A549 (cell line): ENCODE measurements around the gene AEBP1. TPM values are rescaled to one million over a fixed set of nuclear protein-coding genes. Genes with fewer than 3 reads are reported as not detected.
"Not testable (repeated sequence)": the region's sequence is repeated elsewhere in the genome, so short reads cannot be mapped to it uniquely, and the experiment has no call there.

Experiments used
- ATAC-seq, 2 experiments: fragments of 200-7000 bp in 1 of 2; fragments of >200 bp in 1 of 2; cut with Nextera tagmentation in 1 of 2; cut with Tn5 transposase in 1 of 2; 3 replicates each; pipeline versions ENCODE4 v1.8.0 to v1.9.1; 2018 to 2020; ENCODE audit warnings: mild to moderate bottlenecking in 1 of 2, moderate library complexity in 1 of 2
- CTCF ChIA-PET: fragments of 300-600 bp; sonication (Branson Sonifier 250); formaldehyde crosslinking; extraction: SDS; loops from one replicate; lab custom pipeline; 2021; ENCODE audit warnings: antibody characterized with exemption, inconsistent platforms; lab: Yijun Ruan, JAX
- POLR2A ChIA-PET: fragments of 350-600 bp; formaldehyde crosslinking; extraction: SDS; loops from one replicate; lab custom pipeline; 2021; ENCODE audit warnings: antibody characterized with exemption, inconsistent platforms; lab: Yijun Ruan, JAX
- DNase-seq, 2 experiments: peaks; one replicate each; pipeline versions ENCODE4 v3.0.0 to v3.0.0-alpha.2; 2011 to 2016; ENCODE audit warnings: low read depth in 1 of 2, low spot score in 1 of 2
- FAIRE-seq: peaks from 2 replicates; lab custom pipeline; 2011; peaks lifted over from hg19 to GRCh38; lab: Jason Lieb, UNC
- H3K27ac ChIP-seq, 2 experiments: fragments of >200 bp; sonication (Bioruptor Twin); formaldehyde crosslinking; 3 replicates each; pipeline ENCODE4 v1.5.1; 2016 to 2017
- H3K4me1 ChIP-seq: fragments of >200 bp; sonication (Bioruptor Twin); formaldehyde crosslinking; 3 replicates; pipeline ENCODE4 v1.6.1; 2016
- H3K4me2 ChIP-seq: fragments of >200 bp; sonication (Bioruptor Twin); formaldehyde crosslinking; 3 replicates; pipeline ENCODE4 v1.6.1; 2016
- H3K4me3 ChIP-seq: fragments of >200 bp; sonication (Bioruptor Twin); formaldehyde crosslinking; 3 replicates; pipeline ENCODE4 v1.5.1; 2016
- H3K9me3 ChIP-seq: fragments of >200 bp; sonication (Bioruptor Twin); formaldehyde crosslinking; 3 replicates; pipeline ENCODE4 v1.6.1; 2016
- EHMT2 ChIP-seq: fragments of 200-600 bp; sonication (generic); IDR thresholded peaks from 2 replicates; pipeline ENCODE4 v1.6.1; 2016; ENCODE audit warnings: antibody characterized with exemption, low read depth, mild to moderate bottlenecking, moderate library complexity
- ESRRA ChIP-seq: fragments of 150-350 bp; IDR thresholded peaks from 2 replicates; pipeline ENCODE4 v1.6.1; 2014; ENCODE audit warnings: mild to moderate bottlenecking, low read length, borderline replicate concordance
- FOSL2 ChIP-seq, 2 experiments: fragments of 450-650 bp in 1 of 2; fragments of >200 bp in 1 of 2; sonication (Bioruptor Twin) in 1 of 2; formaldehyde crosslinking; IDR thresholded peaks; 2 replicates each; pipeline versions ENCODE4 v1.5.0 to v1.6.1; 2016 to 2020; ENCODE audit warnings: mild to moderate bottlenecking in 1 of 2, moderate library complexity in 1 of 2
- FOXS1 ChIP-seq: fragments of 250-450 bp; sonication (Bioruptor Pico); IDR thresholded peaks from 2 replicates; pipeline ENCODE4 v1.5.0; 2020; ENCODE audit warnings: mild to moderate bottlenecking, moderate library complexity
- HOXA7 ChIP-seq: fragments of 250-450 bp; sonication (Bioruptor Pico); IDR thresholded peaks from 2 replicates; pipeline ENCODE4 v1.5.0; 2020; ENCODE audit warnings: mild to moderate bottlenecking, moderate library complexity
- HOXB5 ChIP-seq: fragments of 250-450 bp; sonication (Bioruptor Pico); IDR thresholded peaks from 2 replicates; pipeline ENCODE4 v1.5.0; 2020; ENCODE audit warnings: mild to moderate bottlenecking, moderate library complexity
- JUN ChIP-seq, 2 experiments: fragments of >200 bp; sonication (Bioruptor Twin); formaldehyde crosslinking; IDR thresholded peaks; 2 replicates in 1 of 2; 3 replicates in 1 of 2; pipeline ENCODE4 v1.6.1; 2016 to 2017
- KDM5A ChIP-seq: fragments of 200-600 bp; sonication (generic); IDR thresholded peaks from 2 replicates; pipeline ENCODE4 v1.6.1; 2016; ENCODE audit warnings: antibody characterized with exemption, mild to moderate bottlenecking
- MAFK ChIP-seq: fragments of 450-650 bp; IDR thresholded peaks from 2 replicates; pipeline ENCODE4 v1.6.1; 2014; ENCODE audit not compliant: partially characterized antibody
- MYC ChIP-seq: IDR thresholded peaks from 2 replicates; pipeline ENCODE4 v1.6.1; 2012; ENCODE audit warnings: mild to moderate bottlenecking, inconsistent platforms, low read length, improper control_type of control experiment, borderline replicate concordance
- NPAS2 ChIP-seq: fragments of 250-450 bp; sonication (Bioruptor Pico); IDR thresholded peaks from 2 replicates; pipeline ENCODE4 v1.8.0; 2022; ENCODE audit warnings: mild to moderate bottlenecking, moderate library complexity, borderline replicate concordance
- NR3C1 ChIP-seq: fragments of >200 bp; sonication (Bioruptor Twin); formaldehyde crosslinking; IDR thresholded peaks from 3 replicates; pipeline ENCODE4 v1.6.1; 2017
- POLR2A ChIP-seq: IDR thresholded peaks from 2 replicates; pipeline ENCODE4 v1.6.1; 2012; ENCODE audit warnings: mild to moderate bottlenecking, low read length
- RAD21 ChIP-seq, 2 experiments: fragments of >200 bp in 1 of 2; sonication (Bioruptor Twin) in 1 of 2; formaldehyde crosslinking in 1 of 2; IDR thresholded peaks in 1 of 2; conservative IDR thresholded peaks in 1 of 2; 2 replicates in 1 of 2; 3 replicates in 1 of 2; pipeline ENCODE4 v1.6.1; 2012 to 2018; ENCODE audit warnings: inconsistent platforms in 1 of 2
- SMC3 ChIP-seq: fragments of >200 bp; sonication (Bioruptor Twin); formaldehyde crosslinking; IDR thresholded peaks from 3 replicates; pipeline ENCODE4 v1.6.1; 2018; ENCODE audit warnings: inconsistent platforms
- ZC3H11A ChIP-seq: fragments of 450-650 bp; IDR thresholded peaks from 2 replicates; pipeline ENCODE4 v1.6.1; 2014; ENCODE audit warnings: antibody characterized with exemption, mild to moderate bottlenecking
- ZSCAN20 ChIP-seq: fragments of 250-450 bp; sonication (Bioruptor Pico); IDR thresholded peaks from 2 replicates; pipeline ENCODE4 v1.8.0; 2022; ENCODE audit warnings: mild to moderate bottlenecking, moderate library complexity
- WGBS: methylation state at CpG from one replicate; pipeline ENCODE4 v1.1.6; 2017; ENCODE audit errors: missing lambda C conversion rate; 5-methylcytosine and 5-hydroxymethylcytosine counted together
- polyA plus RNA-seq, 4 experiments: library from polyadenylated mRNA; depleted of rRNA in 3 of 4; stranded (reverse); fragments of >200 nt; fragmentation: RNase III in 1 of 4; extraction: RNeasy Plus Mini Kit Qiagen cat#74134 plus additional on column Dnase treatment in 1 of 4; gene quantifications; 2 replicates in 3 of 4; 3 replicates in 1 of 4; pipeline ENCODE4 v1.2.3, GENCODE V29; 2011 to 2017
- TF ChIP-seq, protein P1 (sequence below): fragments of >200 bp; sonication (Bioruptor Twin); formaldehyde crosslinking; IDR thresholded peaks from 3 replicates; pipeline ENCODE4 v1.6.1; 2016
- TF ChIP-seq, protein P2 (sequence below): fragments of 150-350 bp; IDR thresholded peaks from 2 replicates; pipeline ENCODE4 v1.6.1; 2014; ENCODE audit warnings: low read depth, mild to moderate bottlenecking, low read length
- TF ChIP-seq, protein P3 (sequence below): fragments of 450-650 bp; IDR thresholded peaks from 2 replicates; pipeline ENCODE4 v1.6.1; 2014; ENCODE audit warnings: antibody characterized with exemption
- TF ChIP-seq, protein P4 (sequence below): IDR thresholded peaks from 2 replicates; pipeline ENCODE4 v1.6.1; 2012
- TF ChIP-seq, protein P5 (sequence below): fragments of >200 bp; sonication (Bioruptor Twin); formaldehyde crosslinking; IDR thresholded peaks from 3 replicates; pipeline ENCODE4 v1.5.1; 2016
- TF ChIP-seq, protein P6 (sequence below): fragments of 250-450 bp; sonication (Bioruptor Pico); IDR thresholded peaks from 2 replicates; pipeline ENCODE4 v1.5.0; 2020; ENCODE audit warnings: low read depth, mild to moderate bottlenecking, moderate library complexity

The AEBP1 gene
- polyA plus RNA-seq, 2 of the 4 experiments (the other 2 are of a cell fraction) = not detected

DNA sequence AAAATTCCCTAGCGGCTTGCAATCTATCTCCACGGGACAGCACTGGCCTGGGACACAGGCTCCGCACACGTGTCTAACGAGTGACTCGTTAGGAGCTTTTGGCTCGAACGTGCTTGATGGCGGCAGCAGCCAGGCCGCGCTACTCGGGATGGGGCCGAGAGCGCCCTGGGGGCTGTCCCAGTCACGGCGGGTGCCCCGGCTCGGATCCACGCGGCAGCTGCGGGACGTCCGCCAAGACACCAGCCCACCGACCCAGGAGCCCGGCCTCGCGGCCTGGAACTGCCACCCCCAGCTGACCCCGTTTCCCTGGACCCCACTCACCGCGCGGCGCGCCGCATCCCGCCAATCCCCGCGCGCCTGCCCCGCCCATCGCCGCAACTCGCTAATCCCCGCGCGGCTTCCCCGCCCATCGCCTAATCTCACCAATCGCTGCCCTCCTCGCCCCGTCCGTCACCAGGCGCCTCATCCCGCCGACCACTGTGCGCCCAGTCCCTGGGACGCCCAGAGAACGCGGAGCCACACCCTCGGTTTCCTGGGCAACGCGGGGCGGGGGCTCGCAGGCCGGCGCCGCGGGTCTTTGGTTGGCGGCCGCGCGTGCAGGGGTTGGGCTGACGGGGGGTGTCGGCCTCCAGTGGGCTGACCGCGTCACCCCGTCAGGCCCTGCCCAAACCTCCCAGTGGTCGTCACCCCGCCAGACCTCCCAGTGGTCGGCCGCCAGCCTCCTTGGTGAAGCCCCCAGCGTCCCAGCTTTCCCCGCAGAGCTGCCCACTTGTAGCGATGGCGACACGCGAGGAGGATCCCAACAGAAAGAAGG, 19.3 kb downstream of the AEBP1 start, which contains the start of gene POLD2 (continued):
- TF ChIP-seq FOSL2 (IDR thresholded peaks at IDR 0.05) (no peak), FOSL2 (CRISPR knock-in tag; IDR thresholded peaks at IDR 0.05) (no peak), HOXA7 (no peak), ZSCAN20 (CRISPR knock-in tag) (no peak), ZC3H11A (no peak)
- TF ChIP-seq, all 56 proteins: peak for 14

DNA sequence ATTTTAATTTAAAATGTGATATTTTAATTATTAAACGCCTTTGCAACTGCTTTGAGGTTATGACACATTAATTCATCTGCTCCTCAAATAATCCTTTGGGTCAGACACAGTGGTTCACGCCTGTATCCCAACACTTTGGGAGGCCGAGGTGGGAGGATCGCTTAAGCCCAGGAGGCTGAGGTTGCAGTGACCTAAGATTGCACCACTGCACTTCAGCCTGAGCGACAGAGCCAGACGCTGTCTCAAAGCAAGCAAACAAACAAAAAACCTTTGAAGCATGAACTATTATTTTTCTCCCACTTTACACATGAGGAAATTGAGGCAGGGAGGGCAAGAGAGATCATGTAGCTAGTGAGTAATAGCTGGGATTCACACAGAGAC, 20.7 kb downstream of the AEBP1 start:
- TF ChIP-seq, protein P1, sequence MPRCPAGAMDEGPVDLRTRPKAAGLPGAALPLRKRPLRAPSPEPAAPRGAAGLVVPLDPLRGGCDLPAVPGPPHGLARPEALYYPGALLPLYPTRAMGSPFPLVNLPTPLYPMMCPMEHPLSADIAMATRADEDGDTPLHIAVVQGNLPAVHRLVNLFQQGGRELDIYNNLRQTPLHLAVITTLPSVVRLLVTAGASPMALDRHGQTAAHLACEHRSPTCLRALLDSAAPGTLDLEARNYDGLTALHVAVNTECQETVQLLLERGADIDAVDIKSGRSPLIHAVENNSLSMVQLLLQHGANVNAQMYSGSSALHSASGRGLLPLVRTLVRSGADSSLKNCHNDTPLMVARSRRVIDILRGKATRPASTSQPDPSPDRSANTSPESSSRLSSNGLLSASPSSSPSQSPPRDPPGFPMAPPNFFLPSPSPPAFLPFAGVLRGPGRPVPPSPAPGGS = no peak
- TF ChIP-seq HOXB5 (no peak), KDM5A (no peak)
- TF ChIP-seq, protein P2, sequence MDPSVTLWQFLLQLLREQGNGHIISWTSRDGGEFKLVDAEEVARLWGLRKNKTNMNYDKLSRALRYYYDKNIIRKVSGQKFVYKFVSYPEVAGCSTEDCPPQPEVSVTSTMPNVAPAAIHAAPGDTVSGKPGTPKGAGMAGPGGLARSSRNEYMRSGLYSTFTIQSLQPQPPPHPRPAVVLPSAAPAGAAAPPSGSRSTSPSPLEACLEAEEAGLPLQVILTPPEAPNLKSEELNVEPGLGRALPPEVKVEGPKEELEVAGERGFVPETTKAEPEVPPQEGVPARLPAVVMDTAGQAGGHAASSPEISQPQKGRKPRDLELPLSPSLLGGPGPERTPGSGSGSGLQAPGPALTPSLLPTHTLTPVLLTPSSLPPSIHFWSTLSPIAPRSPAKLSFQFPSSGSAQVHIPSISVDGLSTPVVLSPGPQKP = no peak
- DNase-seq (no peak), ATAC-seq (no peak), FAIRE-seq (no peak)
- WGBS = 85% methylated on average over 6 of the region's 6 CpGs
- Histone ChIP-seq H3K27ac (no peak overlapping the region), H3K4me2 (peak overlapping the region; percentile 100; the same call in 1 of the 3 replicates), H3K4me3 (no peak overlapping the region), H3K4me1 (peaks cover 16% of the 10 kb centered on the region), H3K9me3 (no peaks in the 10 kb centered on the region)
- ChIA-PET POLR2A (interaction anchor here (0.8 to 0.9 kb wide), 2 partner anchors 76 to 183 kb away, joined by 3 to 4 read pairs; no protein-coding TSS in a partner anchor), CTCF (interaction anchor here (1.1 kb wide), 1 partner anchor 116 kb away, joined by 3 read pairs; no protein-coding TSS in a partner anchor)

DNA sequence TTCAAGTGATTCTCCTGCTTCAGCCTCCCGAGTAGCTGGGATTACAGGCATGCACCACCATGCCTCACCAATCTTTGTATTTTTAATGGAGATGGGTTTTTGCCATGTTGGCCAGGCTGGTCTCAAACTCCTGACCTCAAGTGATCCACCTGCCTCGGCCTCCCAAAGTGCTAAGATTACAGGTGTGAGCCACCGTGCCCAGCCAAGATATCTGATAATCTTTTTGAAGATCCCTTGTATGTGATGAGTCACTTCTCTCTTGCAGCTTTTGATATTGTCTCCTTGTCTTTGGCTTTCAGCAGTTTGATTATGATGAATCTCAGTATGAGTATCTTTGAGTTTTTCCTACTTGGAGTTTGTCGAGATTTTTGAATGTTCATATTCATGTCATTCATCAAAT, 22.4 kb downstream of the AEBP1 start:
- H3K9me3 ChIP-seq; H3K4me2 ChIP-seq; DNase-seq; POLR2A ChIA-PET; H3K4me3 ChIP-seq; ATAC-seq; FAIRE-seq; H3K27ac ChIP-seq; TF ChIP-seq FOSL2 (IDR thresholded peaks at IDR 0.05): not testable (repeated sequence)
- WGBS = 67% methylated on average over 4 of the region's 4 CpGs
- H3K4me1 ChIP-seq = peaks cover 15% of the 10 kb centered on the region
- CTCF ChIA-PET = interaction anchor here (0.9 to 7.1 kb wide), 3 partner anchors 21 to 69 kb away, joined by 3 to 52 read pairs (median 5); no protein-coding TSS in a partner anchor
- 0 out of 2 replicates have a peak, but pooled peaks have one; percentile 35 for TF ChIP-seq FOSL2 (CRISPR knock-in tag; IDR thresholded peaks at IDR 0.05)

DNA sequence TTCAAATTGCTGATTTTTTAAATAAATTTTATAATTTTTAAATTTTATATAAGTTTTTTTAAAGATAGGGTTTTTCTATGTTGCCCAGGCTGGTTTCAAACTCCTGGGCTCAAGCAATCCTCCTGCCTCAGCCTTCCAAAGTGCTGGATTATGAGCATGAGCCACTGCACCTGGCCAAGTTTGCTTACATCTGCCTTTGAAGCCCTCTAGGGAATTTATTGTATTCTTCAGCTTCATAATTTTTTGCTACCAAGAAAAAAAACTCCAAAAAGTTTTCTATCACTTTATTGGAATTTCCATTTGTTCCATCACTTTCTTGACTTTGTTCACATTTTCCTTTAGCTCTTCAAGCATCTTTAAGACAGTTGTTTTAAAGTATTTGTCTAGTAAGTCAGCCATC, 23.0 kb downstream of the AEBP1 start:
- FAIRE-seq = no peak
- POLR2A ChIA-PET = no interaction called here
- TF ChIP-seq MAFK (no peak), NPAS2 (CRISPR knock-in tag) (no peak), RAD21 (conservative IDR thresholded peaks at IDR 0.05 in 1 of 2, IDR thresholded peaks at IDR 0.05 in 1 of 2) (no peak), EHMT2 (no peak), NR3C1 (no peak), FOXS1 (CRISPR knock-in tag) (no peak), MYC (no peak), POLR2A (no peak), ESRRA (no peak), SMC3 (no peak), JUN (IDR thresholded peaks at IDR 0.05) (no peak)
- TF ChIP-seq, protein P3, sequence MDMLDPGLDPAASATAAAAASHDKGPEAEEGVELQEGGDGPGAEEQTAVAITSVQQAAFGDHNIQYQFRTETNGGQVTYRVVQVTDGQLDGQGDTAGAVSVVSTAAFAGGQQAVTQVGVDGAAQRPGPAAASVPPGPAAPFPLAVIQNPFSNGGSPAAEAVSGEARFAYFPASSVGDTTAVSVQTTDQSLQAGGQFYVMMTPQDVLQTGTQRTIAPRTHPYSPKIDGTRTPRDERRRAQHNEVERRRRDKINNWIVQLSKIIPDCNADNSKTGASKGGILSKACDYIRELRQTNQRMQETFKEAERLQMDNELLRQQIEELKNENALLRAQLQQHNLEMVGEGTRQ = no peak
- TF ChIP-seq, protein P4, sequence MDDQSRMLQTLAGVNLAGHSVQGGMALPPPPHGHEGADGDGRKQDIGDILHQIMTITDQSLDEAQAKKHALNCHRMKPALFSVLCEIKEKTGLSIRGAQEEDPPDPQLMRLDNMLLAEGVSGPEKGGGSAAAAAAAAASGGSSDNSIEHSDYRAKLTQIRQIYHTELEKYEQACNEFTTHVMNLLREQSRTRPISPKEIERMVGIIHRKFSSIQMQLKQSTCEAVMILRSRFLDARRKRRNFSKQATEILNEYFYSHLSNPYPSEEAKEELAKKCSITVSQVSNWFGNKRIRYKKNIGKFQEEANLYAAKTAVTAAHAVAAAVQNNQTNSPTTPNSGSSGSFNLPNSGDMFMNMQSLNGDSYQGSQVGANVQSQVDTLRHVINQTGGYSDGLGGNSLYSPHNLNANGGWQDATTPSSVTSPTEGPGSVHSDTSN = no peak
- TF ChIP-seq, protein P5, sequence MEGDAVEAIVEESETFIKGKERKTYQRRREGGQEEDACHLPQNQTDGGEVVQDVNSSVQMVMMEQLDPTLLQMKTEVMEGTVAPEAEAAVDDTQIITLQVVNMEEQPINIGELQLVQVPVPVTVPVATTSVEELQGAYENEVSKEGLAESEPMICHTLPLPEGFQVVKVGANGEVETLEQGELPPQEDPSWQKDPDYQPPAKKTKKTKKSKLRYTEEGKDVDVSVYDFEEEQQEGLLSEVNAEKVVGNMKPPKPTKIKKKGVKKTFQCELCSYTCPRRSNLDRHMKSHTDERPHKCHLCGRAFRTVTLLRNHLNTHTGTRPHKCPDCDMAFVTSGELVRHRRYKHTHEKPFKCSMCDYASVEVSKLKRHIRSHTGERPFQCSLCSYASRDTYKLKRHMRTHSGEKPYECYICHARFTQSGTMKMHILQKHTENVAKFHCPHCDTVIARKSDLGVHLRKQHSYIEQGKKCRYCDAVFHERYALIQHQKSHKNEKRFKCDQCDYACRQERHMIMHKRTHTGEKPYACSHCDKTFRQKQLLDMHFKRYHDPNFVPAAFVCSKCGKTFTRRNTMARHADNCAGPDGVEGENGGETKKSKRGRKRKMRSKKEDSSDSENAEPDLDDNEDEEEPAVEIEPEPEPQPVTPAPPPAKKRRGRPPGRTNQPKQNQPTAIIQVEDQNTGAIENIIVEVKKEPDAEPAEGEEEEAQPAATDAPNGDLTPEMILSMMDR = no peak
- TF ChIP-seq, protein P6, sequence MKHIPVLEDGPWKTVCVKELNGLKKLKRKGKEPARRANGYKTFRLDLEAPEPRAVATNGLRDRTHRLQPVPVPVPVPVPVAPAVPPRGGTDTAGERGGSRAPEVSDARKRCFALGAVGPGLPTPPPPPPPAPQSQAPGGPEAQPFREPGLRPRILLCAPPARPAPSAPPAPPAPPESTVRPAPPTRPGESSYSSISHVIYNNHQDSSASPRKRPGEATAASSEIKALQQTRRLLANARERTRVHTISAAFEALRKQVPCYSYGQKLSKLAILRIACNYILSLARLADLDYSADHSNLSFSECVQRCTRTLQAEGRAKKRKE (CRISPR knock-in tag) = no peak

More for the DNA sequence above, 23.0 kb downstream of the AEBP1 start:
- H3K9me3 ChIP-seq = no peaks in the 10 kb centered on the region
- H3K4me3 ChIP-seq = no peak overlapping the region
- no peak overlapping the region for H3K27ac ChIP-seq
- DNase-seq (no peak), ATAC-seq (no peak)
- no peak overlapping the region for H3K4me2 ChIP-seq
- peaks cover 9% of the 10 kb centered on the region; the same call in 2 of the 3 replicates for H3K4me1 ChIP-seq
- CTCF ChIA-PET = interaction anchor here (0.8 to 7.1 kb wide), 4 partner anchors 12 to 107 kb away, joined by 3 to 52 read pairs (median 4); no protein-coding TSS in a partner anchor
